Esophagus squamous epithelium (tissue), 5 donors: ENCODE measurements around the gene NFYB. TPM values are rescaled to one million over a fixed set of nuclear protein-coding genes. Genes with fewer than 3 reads are reported as not detected.

Experiments used
- DNase-seq: peaks from one replicate; lab custom pipeline; 2025; lab: John Stamatoyannopoulos, UW
- H3K27ac ChIP-seq, 4 donors: fragments of 200-600 bp; sonication (generic); one replicate each; pipeline ENCODE4 v1.5.1; 2016 to 2019; ENCODE audit warnings: mild to moderate bottlenecking in 1 of 4
- H3K27me3 ChIP-seq, 4 donors: fragments of 200-600 bp; sonication (generic); 1 replicate in 3 of 4; 2 replicates in 1 of 4; pipeline versions ENCODE4 v1.5.1 to v1.6.0; 2017 to 2021; ENCODE audit warnings: antibody characterized with exemption in 1 of 4
- H3K36me3 ChIP-seq, 3 donors: fragments of 200-600 bp; sonication (generic); one replicate each; pipeline ENCODE4 v1.5.1; 2016 to 2019
- H3K4me1 ChIP-seq, 3 donors: fragments of 200-600 bp; sonication (generic); one replicate each; pipeline ENCODE4 v1.5.1; 2017 to 2019
- H3K4me3 ChIP-seq, 4 donors: fragments of 200-600 bp; sonication (generic); 1 replicate in 3 of 4; 2 replicates in 1 of 4; pipeline ENCODE4 v1.5.1; 2016 to 2019; ENCODE audit warnings: mild to moderate bottlenecking in 2 of 4, moderate library complexity in 1 of 4
- H3K9me3 ChIP-seq, 3 donors: fragments of 200-600 bp; sonication (generic); one replicate each; pipeline ENCODE4 v1.5.1; 2016 to 2019
- POLR2A ChIP-seq, 4 donors: fragments of 450-650 bp; IDR thresholded peaks; one replicate each; pipeline ENCODE4 v1.6.1; 2017; ENCODE audit warnings: antibody characterized with exemption in 4 of 4, mild to moderate bottlenecking in 4 of 4, moderate library complexity in 3 of 4
- WGBS, 2 donors: methylation state at CpG; one replicate each; pipeline ENCODE4 v1.1.5; 2018; 5-methylcytosine and 5-hydroxymethylcytosine counted together
- intact Hi-C: fragments of 100-400 bp; cut with DNase I; formaldehyde crosslinking; loops from one replicate; pipeline ENCODE4 v1.15.0; 2022
- total RNA-seq, 4 donors: library from RNA; depleted of rRNA; stranded (reverse); fragments of >200 nt; gene quantifications; one replicate each; pipeline ENCODE4 v1.1.0, GENCODE V29; 2016
- TF ChIP-seq, protein P1 (sequence below), 6 experiments: fragments of 450-650 bp in 4 of 6; fragments of 200-600 bp in 2 of 6; sonication (generic) in 2 of 6; IDR thresholded peaks; one replicate each; pipeline ENCODE4 v1.5.1; 2016 to 2019; ENCODE audit warnings: antibody characterized with exemption in 6 of 6, mild to moderate bottlenecking in 4 of 6, moderate library complexity in 4 of 6
- donor health status: DM: yes; HTN: yes; CAD: no.

NFYB gene
- total RNA-seq, 4 donors from 2014 or later, result 8.1 to 31.5 (median 12.9) TPM

DNA sequence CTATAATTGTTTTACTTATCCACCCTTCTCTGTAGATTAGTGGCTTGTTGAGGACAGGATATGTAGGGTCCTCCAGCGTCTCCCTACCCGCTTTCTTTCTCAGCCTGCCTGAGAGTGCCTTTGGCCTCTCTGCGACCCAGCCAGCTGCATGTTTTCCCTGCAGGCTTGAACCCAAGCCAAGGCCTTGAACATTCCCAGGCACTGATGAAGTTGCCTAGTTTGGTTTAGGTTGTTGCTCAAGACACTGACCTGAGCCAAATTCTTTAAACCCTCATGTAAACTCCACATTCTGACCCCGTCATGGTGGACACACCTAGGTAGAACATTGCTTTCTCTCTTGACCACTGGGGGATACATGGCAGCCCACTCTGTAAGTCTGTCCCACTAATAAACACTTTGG, 44.1 kb upstream of the NFYB start:
- TF ChIP-seq, protein P1, sequence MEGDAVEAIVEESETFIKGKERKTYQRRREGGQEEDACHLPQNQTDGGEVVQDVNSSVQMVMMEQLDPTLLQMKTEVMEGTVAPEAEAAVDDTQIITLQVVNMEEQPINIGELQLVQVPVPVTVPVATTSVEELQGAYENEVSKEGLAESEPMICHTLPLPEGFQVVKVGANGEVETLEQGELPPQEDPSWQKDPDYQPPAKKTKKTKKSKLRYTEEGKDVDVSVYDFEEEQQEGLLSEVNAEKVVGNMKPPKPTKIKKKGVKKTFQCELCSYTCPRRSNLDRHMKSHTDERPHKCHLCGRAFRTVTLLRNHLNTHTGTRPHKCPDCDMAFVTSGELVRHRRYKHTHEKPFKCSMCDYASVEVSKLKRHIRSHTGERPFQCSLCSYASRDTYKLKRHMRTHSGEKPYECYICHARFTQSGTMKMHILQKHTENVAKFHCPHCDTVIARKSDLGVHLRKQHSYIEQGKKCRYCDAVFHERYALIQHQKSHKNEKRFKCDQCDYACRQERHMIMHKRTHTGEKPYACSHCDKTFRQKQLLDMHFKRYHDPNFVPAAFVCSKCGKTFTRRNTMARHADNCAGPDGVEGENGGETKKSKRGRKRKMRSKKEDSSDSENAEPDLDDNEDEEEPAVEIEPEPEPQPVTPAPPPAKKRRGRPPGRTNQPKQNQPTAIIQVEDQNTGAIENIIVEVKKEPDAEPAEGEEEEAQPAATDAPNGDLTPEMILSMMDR (IDR thresholded peaks at IDR 0.05), result no peak
- no peak for TF ChIP-seq POLR2A (IDR thresholded peaks at IDR 0.05)
- intact Hi-C loops, result no loop called here
- H3K27ac ChIP-seq, result peak overlapping the region; percentile 27 to 83 (median 75)
- no peaks in the 10 kb centered on the region for H3K27me3 ChIP-seq
- no peak for DNase-seq
- 37 to 48% methylated on average over 4 of the region's 4 CpGs for WGBS, 2 donors
- no peaks in the 10 kb centered on the region for H3K36me3 ChIP-seq
- no peak overlapping the region for H3K4me3 ChIP-seq
- H3K4me1 ChIP-seq, result peaks cover 0 to 47% (median 23%) of the 10 kb centered on the region in 3 donors
- H3K9me3 ChIP-seq, result peaks cover 0 to 8% (median 0%) of the 10 kb centered on the region in 3 donors

DNA sequence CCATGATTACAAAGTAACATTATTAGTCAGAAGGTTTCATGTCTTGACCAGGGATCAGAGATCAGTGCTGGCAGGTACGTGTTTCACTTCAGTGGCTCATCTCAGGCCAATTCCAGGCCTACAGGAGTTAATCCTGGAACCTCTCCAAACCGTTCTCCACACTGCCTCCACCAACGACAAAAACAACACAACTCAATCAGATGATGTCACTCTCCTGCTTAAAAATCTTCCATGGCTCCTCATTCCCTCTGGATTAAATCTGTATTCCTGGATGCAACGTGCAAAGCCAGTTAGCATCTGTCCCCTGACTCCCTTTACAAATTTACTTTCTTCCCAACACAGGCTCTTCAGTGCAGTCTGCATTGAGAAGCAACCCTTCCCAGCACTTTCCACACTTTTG, 43.3 kb upstream of the NFYB start:
- no peak overlapping the region for H3K4me3 ChIP-seq
- peak overlapping the region in 3 of 4 donors; percentile 74 to 83 (median 76) for H3K27ac ChIP-seq
- H3K9me3 ChIP-seq, result peaks cover 0 to 8% (median 0%) of the 10 kb centered on the region in 3 donors
- DNase-seq, result no peak
- TF ChIP-seq, protein P1 (IDR thresholded peaks at IDR 0.05), result no peak
- no peak for TF ChIP-seq POLR2A (IDR thresholded peaks at IDR 0.05)
- intact Hi-C loops, result no loop called here
- peaks cover 0 to 53% (median 27%) of the 10 kb centered on the region in 3 donors for H3K4me1 ChIP-seq
- no peaks in the 10 kb centered on the region for H3K27me3 ChIP-seq
- no peaks in the 10 kb centered on the region for H3K36me3 ChIP-seq
- WGBS, 2 donors, result 38 to 41% methylated on average over 4 of the region's 4 CpGs

DNA sequence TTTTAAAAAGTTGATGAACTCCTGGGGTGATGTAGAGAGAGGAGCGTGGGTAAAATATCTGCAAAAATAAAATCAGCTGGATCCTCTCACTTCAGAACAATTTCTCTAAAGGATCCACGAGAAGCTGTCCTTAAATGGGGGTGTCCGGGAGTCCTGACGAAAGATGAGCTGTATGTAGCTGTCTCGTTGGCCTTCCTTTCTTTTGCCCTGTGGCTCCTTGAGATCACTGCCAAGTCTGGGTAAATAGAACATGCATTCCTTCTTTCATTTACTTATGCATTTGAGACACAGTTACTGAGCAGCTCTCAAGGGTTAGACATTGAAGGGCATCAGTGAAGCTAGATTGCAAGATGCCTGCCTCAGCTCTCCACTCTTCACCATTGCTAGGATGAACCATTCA, 42.4 kb upstream of the NFYB start:
- WGBS, 2 donors, result 43 to 57% methylated on average over 5 of the region's 5 CpGs
- intact Hi-C loops, result no loop called here
- Histone ChIP-seq H3K4me3 (no peak overlapping the region), H3K4me1 (peaks cover 0 to 53% (median 27%) of the 10 kb centered on the region in 3 donors), H3K9me3 (peaks cover 0 to 8% (median 0%) of the 10 kb centered on the region in 3 donors), H3K27ac (peak overlapping the region in 3 of 4 donors; percentile 74 to 83 (median 76)), H3K27me3 (no peaks in the 10 kb centered on the region), H3K36me3 (no peaks in the 10 kb centered on the region)
- DNase-seq, result no peak
- TF ChIP-seq POLR2A (IDR thresholded peaks at IDR 0.05), result no peak
- TF ChIP-seq, protein P1 (IDR thresholded peaks at IDR 0.05), result no peak

DNA sequence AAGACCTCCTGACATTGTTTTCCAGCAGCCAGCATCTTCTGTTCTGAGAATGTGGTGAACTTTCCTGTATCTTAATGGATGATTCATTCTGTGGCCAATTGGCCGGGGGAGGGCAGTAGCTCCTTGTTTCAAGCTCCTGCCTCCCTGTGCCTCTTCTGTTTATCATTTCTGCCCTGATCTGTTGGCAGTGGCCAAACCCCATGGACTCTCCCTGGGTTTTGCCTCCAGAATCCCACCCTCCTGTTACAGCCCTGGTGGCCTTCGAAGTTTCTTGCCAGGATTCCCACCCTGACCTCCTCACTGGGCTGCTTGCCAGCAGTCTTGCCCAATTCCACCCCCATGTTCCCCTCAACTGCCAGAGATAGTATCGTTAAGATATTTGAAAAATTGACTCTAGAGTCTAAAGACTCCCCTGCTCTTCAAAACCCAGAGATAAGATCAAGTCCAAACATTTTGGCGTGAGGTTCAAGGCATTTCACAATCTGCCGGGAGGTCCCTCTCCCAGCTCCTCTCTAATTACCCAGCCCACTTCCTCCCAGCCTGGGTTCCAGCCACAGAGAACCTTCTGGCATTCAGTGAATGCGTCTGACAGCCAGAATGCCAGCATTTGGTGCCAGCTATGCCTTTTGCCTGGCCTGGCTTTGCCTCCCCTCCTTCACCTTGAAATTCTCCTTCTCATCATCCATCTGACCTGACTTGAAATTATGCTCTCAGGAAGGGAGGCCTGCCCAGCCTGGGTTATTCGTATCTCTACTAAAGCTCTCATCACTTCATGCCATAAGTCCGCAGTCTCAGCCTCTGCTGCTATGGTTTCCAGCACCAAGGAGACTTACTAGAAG, 39.9 kb upstream of the NFYB start:
- H3K27ac ChIP-seq, result peak overlapping the region; percentile 48 to 92 (median 78)
- H3K27me3 ChIP-seq, result no peaks in the 10 kb centered on the region
- H3K36me3 ChIP-seq, result no peaks in the 10 kb centered on the region
- 44 to 45% methylated on average over 7 of the region's 8 CpGs for WGBS, 2 donors
- peaks cover 0 to 53% (median 27%) of the 10 kb centered on the region in 3 donors for H3K4me1 ChIP-seq
- TF ChIP-seq, protein P1 (IDR thresholded peaks at IDR 0.05), result peak in 2 of 6 experiments; percentile 11
- no peak for TF ChIP-seq POLR2A (IDR thresholded peaks at IDR 0.05)
- intact Hi-C loops, result no loop called here
- H3K9me3 ChIP-seq, result no peaks in the 10 kb centered on the region
- DNase-seq, result no peak
- H3K4me3 ChIP-seq, result no peak overlapping the region

DNA sequence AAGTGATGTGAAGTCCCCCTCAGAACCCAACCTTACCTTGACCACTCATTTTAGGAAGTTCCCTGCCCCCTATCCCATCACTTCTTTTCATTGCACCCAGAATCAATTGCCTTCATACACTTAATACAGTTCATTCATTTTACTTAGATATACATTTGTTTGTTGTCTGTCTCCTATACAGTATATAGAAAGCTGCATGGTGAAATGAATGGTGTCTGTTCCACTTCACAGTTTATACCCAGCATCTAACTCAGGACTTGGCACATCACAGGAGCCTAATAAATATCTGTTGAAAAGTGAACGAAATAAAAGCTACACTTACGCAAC, 39.3 kb upstream of the NFYB start:
- H3K27ac ChIP-seq, result peak overlapping the region in 3 of 4 donors; percentile 68 to 83 (median 80)
- H3K9me3 ChIP-seq, result no peaks in the 10 kb centered on the region
- no peaks in the 10 kb centered on the region for H3K36me3 ChIP-seq
- no peak for DNase-seq
- peaks cover 0 to 49% (median 22%) of the 10 kb centered on the region in 3 donors for H3K4me1 ChIP-seq
- 27 to 36% methylated on average over 2 of the region's 2 CpGs for WGBS, 2 donors
- TF ChIP-seq POLR2A (IDR thresholded peaks at IDR 0.05), result no peak
- TF ChIP-seq, protein P1 (IDR thresholded peaks at IDR 0.05), result no peak
- H3K4me3 ChIP-seq, result no peak overlapping the region
- no peaks in the 10 kb centered on the region for H3K27me3 ChIP-seq
- intact Hi-C loops, result no loop called here
